Activated CD8-positive, alpha-beta memory T cell treated with anti-CD3 and anti-CD28 coated beads for 24 hours (primary cell): ENCODE results near the gene TRIM9.

Experiments
- DNase-seq: peaks from one replicate; pipeline ENCODE4 v3.0.0-alpha.2; 2020

Gene TRIM9

DNA sequence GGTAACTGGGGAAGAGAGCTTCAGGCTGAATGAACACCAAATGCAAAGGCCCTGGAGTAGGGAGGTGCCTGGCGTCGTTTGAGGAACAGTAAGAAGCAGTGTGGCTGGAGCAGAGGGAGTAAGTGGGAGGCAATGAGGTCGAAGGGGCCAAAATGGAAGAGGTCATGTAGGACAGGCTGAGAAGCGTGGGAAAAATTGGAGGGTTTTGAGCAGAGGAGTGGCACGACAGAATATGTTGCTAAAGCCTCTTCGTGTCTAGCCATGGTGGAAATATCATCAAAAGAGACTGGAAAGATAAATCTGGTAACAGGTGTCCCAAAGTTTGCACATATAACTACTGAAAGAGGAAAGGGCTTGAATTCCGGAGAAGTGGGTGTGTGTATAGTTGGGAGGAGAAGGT, 1.9 kb downstream of the TRIM9 start:
- DNase-seq, result no peak

DNA sequence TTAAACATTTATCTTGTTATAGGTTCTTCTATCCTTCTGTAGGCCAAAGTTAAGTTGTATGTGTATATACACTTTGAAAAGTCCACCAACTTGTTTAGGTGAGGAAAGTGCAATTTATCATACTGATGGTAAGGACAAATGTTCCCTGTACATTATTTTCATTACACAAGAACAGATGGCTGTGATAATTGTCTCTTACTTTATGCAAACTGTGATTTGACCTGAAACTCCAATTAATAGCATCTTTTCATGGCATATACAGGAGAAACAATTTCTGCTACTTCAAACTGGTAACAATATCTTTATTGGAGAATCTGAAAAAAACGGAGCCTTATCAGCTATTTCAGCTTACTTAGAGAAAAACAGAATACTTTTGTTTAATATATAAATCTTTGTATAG, 5.6 kb downstream of the TRIM9 start:
- no peak for DNase-seq

DNA sequence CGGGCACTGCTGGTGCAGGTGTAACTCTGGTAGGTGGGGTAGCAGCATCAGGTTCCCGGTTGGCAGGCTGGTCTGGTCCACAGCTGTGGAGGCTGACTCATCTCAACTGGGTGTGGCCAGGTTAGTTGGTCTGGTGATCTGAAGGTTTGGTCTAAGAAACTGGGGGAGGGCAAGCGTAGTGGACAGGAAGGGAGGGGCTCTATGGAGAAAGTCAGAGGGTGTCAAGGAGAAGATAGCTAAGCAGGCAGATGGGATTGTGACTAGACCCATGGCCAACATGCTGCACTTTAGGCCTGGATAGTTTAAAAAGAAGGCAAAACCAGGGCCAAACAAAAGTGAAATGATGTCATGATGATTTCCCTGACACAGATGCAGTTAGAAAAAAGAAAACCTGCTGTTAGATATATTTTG, 7.9 kb downstream of the TRIM9 start:
- no peak for DNase-seq

DNA sequence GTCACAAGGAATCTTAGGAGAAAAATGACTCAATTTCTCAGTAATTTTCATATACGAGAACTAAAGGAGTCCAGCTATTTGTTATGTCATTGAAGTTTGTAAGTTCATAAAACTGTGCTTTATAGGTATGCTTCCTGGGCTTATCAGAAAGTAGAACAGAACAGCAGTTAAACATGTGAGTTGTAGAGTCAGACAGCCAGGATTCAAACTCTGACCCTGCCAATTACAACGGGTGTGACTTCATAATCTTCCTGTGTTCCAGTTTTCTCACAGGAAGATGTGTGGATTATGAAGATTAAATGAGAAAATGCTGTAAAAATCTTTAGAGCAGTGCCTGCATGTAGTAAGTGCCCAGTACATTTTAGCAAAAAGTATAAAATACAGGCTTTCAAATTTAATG, 8.9 kb downstream of the TRIM9 start:
- DNase-seq, result no peak

DNA sequence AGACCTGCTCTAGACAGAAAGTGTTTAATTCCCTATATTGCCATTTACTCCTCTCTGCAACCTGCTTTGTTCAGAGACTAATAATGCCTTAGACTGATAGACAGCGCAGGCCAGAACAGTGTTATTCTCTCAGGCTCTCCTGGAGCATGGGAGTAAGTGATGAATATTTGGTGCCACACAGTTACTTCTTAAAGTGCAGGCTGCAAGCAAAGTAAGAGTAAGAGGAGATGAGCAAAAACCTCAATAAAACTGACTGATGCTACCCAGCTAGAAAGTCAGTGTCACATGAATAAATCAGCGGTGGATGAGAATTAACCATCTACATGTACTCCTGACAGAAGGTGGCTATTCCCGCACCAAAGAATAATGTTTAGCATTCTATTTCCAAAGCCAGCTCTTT, 9.9 kb downstream of the TRIM9 start:
- no peak for DNase-seq

DNA sequence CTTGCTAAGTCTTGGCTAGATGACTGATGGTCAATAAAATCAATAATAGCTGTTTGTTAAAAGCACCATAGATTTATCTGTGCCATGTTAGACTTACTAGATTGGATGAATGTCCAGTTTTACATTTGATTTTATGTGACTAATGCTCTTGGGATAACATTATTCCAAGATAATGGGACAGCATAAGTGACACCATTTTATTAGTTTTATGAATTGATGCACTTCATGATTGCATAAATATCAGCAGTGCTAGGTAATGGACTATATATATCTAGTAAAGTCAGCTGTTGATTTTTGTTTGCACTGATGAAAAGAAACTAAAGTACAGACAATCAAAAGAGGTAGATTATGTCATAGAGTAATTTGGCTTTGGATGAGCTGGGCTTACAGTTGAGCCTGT, 10.4 kb downstream of the TRIM9 start:
- no peak for DNase-seq

DNA sequence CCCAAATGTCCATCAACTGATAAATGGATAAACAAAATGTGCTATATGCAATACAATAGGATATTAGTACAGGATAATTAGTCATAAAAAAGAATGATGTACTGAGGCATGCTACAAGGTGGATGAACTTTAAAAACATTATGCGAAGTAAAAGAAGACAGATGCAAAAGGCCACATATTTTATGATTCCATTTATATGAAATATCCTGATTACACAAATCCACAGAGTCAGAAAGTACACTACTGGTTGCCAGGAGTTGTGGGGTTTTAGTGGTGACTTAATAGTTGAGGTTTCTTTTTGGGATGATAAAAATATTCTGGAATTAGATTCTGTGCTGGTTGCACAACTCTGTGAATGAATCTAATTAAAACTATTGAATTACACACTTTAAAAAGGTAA, 12.6 kb downstream of the TRIM9 start:
- DNase-seq, result no peak

DNA sequence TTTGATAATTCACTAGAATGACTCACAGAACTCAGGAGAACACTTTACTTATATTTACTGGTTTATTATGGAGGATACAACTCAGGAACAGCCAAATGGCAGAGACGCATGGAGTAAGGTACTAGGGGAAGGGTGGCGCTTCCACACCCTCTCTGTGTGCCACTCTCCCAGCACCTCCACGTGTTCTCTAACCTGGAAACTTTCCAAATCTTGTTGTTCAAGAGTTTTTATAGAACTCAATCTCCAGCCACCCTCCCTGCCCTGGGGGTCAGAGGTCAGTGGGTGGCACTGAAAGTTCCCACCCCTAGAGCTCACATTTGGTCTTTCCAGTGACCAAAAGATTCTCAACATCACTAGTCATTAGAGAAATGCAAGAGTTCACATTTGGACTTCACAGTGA, 13.2 kb downstream of the TRIM9 start:
- DNase-seq, result no peak

DNA sequence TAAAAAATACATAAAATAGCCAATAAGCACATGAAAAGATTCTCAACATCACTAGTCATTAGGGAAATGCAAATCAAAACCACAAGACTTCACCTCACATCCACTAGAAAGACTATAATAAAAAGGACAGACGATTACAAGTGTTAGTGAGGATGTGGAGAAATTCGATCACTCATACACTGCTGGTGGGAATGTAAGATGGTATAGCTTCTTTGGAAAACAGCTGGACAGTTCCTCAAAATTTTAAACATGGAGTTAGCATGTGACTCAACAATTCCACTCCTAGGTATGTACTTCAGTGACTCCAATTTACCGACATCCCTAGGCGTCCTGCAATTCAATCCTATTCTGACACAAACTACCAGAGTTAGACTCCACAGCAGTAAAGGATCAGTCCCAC, 13.7 kb downstream of the TRIM9 start:
- no peak for DNase-seq

DNA sequence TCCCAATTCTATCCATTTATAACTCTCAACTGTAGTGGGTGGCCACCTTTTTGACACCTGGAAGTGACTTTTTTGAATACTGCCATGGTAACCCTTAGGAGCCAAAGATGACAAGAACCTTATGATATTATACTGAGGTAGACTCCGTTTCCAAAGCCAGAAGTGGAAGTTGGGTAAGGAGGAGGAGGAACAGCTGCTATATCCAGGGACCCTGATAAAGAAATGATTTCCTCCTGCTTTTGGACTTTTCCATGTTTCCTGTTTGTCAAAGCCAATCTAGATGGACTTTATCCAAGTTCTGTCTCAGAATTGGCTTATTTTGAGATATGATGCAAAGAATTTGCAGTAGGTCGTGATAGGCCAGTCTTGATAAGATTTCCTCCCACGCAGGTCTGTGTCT, 14.3 kb downstream of the TRIM9 start:
- no peak for DNase-seq

DNA sequence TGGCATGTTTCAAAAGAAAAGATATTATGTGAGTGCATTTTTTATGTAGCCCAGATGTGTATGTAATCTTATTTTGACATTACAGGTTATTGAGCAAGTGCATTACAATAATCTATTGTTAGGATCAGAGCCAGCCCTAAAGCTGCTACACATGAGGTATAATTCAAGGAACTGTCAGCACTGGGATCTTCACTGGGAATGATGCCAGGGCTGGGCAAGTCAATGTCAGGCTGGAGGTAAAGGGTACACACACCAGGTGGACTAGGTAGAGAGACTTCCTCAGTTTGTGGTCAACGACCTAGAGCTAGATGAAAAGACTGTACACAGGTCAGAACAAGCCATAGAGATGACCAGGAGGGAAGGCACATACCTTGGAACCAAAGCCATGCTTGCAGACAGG, 15.4 kb downstream of the TRIM9 start:
- no peak for DNase-seq

DNA sequence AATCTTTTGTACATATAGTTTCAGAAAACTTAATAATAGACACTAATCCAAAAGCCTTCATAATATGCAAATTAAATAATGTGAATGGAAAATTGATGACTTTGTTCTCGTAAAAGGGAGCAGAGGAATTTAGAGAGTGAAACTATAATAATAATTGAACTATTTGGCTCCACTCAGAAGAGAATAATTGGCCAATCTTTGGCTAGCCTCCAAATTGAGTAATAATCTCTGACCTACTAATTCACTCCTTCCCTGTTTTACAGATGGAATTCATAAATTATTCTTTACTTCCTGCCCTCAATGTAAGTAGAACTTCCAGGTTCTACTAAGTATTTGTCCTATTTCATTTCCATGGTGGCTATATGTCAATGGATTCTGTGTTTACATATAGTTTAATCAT, 15.8 kb downstream of the TRIM9 start:
- DNase-seq, result no peak

DNA sequence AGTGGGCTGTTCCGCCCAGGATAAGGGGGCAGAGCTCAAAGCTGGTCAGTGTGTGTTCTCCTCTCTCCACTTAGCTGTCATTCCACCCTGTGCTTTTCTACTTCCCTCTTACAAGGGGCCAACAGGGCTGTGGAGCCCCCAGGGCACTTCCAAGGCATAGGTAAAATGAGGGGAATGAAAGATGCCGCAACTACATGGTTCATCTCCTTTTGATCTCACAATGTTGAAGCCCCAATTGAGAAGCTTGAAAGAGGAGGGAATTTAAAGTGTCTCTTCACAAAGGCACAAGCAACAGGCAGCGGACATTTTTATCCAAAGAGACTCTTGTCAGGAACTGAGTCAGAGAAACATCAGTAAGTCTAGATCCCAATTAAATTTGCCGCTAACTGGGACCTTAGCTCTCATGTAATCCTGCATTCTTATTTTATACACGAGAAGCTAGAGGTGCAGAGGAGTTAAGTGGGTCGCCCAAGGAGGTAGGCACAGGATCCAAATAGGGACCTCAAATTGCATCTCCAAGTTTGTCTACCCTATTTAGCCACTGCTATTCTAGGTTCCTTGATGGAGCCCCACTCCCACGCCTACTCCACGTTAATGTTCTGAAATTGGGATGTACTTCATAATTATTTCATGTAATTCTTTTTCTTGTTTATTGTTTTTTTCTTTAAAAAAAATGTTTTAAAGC, 20.1 kb downstream of the TRIM9 start:
- DNase-seq, result no peak

DNA sequence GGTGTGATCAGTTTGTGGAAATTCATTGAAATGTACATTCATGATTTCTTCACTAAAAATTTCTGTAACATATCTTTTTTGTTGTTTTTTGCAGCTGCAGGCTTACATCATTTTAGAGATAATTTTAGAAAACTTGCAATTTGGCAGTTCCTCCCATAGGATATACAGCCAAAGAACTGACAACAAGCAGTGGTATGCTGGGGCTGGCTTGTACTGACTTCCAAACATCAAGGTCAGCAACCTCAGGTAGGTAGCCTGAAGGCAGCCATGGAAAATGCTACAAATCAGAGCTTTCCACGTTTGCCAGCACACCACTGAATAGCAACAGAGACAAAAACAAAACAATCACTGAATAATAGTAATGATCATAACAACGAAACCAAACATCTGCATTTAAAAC, 21.2 kb downstream of the TRIM9 start:
- no peak for DNase-seq

DNA sequence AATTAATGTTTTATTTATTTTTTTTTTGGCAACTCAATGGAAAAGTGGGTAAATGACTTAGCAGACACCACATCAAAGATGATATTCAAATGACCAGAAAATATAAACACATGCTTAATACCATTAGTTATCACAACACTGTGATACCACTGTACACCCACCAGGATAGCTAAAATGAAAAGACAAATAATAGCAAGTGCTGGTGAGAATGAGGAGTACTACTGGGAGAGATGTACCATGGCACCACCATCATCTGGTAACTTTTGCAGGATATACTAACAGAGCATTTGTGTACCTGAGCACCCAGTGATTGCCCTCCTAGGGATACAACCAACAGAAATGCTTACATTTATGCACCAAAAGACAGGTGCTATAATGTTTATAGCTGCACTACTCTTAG, 21.9 kb downstream of the TRIM9 start:
- DNase-seq, result no peak

DNA sequence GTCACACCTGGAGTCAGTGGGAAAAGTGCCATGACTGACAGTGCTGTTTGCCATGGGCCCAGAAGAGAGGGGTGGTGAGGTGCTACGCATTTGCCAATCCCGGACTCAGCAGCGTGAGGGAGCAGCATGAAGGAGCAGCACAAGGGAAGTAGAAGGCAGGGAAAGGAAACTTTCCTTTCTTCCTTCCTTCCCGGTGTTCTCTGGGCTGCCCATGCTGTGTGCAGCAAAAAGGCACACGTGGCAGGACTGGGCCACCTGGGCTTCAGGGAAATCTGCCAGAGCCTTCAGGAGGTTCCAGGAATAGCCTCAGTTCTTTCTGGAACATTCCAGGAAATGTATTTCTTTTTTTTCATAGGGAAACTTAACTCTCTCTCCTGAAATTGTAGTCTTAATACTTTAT, 23.0 kb downstream of the TRIM9 start:
- DNase-seq, result no peak

DNA sequence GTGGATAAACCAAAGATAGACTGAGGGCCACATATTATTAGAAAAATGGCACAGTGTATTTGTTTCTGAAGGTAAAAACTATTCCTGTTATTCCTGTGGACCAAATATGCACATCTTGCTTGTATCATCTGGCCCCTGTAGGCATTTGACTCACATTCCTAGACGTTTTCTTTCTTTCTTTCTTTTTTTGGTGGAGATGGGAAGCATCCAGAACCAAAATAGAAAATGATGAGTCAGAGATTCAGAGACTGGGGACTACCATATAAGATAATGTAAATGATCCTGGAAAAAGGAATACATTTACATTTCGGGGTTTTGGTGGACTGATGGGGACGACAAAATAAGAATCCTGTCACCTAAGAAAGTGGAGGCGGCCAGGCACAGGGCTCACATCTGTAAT, 24.2 kb downstream of the TRIM9 start:
- DNase-seq, result no peak

DNA sequence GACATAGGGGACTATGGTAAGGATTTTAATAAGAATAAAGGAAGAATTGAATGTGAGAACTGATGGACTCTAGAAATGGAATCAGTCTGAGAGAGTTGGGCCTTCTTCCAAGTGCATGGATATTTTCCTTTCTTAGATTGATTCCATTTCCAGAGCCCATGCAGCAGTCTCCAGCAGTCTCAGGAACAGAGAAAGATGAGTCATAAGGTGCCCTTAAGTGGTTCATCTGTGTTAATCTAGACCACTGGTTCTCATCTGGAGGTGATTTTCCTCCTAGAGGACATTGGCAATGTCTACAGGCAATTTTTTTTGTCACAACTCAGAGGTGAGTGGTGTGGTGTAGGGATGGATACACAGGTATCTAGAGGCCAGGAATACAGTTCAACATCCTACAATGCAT, 25.9 kb downstream of the TRIM9 start:
- no peak for DNase-seq

DNA sequence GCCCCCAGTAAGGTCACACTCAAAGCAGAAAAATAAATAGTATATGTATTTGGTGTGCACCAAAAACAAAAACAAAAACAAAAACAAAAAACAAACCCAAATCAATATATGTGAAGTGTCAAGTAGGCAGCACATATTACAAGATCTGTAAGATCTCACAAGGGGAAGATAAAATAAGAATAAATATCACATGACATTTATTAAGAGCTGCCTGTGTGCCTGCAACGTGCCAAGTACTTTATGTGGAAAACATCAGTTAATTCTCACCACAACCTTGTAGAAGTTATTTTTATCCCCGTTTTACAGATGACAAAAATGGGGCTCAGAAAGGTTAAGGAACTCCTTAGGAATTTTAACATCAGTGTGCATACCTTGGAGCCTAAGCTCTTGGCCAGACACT, 26.6 kb downstream of the TRIM9 start:
- DNase-seq, result no peak

DNA sequence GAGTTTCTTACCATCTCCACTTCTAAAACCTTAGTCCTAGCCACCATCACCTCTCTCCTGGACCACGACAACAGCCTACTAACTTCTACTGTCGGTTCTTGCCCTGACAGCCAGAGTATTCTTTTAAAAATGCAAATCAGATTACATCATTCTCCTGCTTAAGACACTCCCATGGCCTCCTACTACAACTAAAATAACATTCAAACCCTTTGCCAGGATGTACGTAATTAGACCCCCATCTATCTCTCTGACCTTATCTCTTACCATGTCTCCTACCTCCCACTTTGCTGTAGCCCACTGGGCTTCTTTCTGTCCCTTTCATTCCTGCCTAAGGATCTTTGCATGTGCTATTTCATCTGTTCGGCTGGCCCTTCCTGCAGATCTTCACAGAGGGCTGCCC, 27.6 kb downstream of the TRIM9 start:
- DNase-seq, result no peak

DNA sequence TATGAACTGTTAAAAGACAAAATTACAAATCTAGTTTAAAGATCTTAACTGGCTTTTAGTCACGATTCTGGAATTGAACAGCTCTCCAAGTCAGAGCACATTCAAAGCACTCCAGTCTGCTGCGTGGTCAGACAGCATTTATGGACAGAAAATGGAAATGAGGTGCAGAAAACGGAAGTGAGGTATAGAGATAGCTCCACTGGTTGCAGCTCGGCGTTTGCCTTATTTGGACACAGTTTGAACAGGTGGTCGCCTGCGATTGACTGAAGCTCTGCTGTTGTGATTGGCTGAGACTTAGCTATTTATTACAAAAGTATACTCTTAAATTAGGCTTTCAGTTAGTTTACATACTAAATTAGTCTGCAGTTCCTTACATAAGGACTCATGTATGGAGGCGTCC, 28.3 kb downstream of the TRIM9 start:
- DNase-seq, result no peak

DNA sequence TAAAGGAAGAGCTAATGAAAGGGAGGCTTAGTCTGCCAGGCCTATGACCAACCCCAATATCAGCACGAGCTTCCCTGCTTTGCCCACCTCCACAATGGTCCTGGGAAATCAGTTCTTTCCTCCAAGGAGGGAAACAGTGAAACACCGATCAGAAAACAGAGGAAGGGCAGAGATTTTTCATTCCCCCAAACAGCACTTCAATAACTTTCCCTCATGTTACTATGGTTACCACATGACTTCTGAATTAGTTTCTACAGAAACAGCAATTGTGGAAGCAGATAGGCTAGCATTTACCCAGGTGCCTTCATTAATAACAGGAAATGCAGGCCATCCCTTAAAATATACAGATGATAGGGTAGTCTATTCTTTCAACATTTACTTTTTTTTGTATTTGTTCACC, 35.9 kb downstream of the TRIM9 start:
- DNase-seq, result no peak

DNA sequence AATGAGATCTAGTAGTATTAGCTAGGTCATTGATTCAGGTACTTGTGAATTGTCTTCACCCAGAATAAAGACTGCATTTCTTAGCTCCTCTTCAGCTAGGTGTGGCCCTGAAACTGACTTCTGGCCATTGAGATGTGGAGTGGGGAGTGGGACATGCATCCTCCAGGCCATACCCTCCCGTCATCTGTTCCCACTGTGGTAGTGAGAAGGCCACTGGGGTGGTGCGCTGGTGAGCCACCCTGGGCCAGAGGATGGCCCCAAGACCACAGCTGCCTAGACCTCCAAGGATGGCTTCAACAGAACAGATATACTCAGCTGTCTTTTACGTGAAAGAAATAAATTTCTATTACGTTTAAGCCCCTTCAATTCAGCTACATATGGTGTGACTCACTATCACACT, 36.5 kb downstream of the TRIM9 start:
- DNase-seq, result no peak

DNA sequence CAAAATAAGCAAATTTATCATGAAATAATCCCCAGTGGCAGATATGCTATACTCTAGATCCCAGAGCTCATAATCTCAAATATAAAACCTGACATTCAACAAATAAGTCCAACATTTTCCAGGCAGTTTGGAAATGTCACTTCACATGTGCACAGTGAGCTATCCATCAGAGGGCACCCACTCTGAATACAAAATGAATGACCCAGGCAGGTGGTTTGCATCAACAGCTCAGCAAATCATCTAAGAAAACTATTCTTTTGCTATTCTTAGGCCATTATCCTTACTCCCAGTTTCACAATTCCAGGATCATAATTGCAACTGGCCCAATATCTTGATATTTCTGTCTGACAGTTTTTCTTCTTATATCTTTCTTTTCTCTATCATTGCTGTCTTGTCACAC, 38.5 kb downstream of the TRIM9 start:
- DNase-seq, result no peak

DNA sequence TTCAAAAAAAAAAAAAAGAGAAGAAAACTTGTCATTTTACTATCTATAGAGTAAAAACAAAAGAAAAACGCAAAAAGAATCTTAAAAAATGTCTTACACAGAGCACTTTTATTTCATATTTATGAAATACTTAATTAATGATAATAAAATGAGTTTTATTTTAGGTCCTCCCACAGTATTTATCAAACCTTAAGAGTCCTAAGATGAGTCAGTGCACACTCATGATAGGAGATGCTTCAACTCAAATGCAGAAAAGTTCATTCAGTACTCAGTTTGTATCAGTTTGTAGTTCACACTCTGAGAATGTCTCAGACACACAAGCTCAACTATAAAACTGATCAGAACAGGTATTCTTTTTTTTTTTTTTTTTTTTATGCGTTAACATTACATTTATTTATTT, 41.7 kb downstream of the TRIM9 start:
- DNase-seq, result no peak

DNA sequence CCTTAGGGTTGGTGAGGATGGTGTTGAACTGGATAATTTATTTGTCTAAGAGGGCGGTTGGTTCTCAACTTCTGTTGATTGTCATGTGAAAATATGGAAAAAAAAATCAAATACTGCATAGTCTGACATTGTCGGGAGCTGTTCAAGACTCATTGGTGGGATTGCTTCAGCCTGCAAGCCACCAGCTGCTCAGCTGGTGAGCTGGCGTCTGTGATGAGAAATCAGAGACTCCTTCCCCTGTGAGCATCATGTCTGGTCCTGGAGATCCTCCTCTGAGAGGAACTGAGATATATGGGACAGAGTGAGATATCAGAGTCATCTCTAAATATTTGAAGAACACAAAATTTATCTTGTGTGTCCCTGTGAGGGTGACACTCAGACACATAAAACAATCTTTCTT, 49.9 kb downstream of the TRIM9 start:
- no peak for DNase-seq
